ENCODE results near the gene GSTM2. TPM values are rescaled to one million over a fixed set of nuclear protein-coding genes. Genes with fewer than 3 reads are reported as not detected.
A peak's percentile ranks its signal among the peaks of the same experiment; 100 is the strongest.

Gene GSTM2
- total RNA-seq, 1 experiment from 2014 or later, result 2.2 TPM

DNA sequence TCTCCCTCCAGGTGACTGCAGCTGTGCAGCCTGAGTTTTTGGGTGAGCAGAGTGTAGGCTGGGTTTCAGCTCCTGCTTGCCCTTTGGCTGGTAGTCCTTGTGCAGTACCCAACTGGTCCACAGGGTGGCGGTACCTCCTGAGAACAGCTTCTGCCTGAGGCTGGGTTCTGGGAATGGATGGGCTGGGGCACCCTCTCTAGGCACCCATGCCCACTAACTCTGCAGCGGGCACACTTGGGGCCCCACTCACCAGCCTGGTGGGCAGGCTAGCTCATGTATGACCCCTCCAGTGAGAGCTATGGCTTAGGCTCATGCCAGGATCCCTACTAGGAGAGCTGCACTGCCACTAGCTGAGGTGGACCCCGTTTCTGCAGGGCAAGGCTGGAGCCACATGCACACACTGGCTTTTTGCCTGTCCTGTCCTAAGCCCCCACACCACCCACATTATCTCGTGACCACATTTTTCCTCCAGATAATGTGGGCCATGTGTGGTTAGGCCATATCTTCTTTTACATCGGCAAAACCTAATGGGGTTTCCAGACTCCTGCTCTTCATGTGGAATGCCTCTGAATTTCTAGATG is 27.5 kb upstream of the GSTM2 start:
- peak; percentile 74 for DNase-seq (ENCODE audit: low read depth, low spot score)
- in situ Hi-C loops (cut with HindIII; ENCODE audit: low pct_unique_long_range_greater_than_20kb, low sequenced_read_pairs), result no loop called here

DNA sequence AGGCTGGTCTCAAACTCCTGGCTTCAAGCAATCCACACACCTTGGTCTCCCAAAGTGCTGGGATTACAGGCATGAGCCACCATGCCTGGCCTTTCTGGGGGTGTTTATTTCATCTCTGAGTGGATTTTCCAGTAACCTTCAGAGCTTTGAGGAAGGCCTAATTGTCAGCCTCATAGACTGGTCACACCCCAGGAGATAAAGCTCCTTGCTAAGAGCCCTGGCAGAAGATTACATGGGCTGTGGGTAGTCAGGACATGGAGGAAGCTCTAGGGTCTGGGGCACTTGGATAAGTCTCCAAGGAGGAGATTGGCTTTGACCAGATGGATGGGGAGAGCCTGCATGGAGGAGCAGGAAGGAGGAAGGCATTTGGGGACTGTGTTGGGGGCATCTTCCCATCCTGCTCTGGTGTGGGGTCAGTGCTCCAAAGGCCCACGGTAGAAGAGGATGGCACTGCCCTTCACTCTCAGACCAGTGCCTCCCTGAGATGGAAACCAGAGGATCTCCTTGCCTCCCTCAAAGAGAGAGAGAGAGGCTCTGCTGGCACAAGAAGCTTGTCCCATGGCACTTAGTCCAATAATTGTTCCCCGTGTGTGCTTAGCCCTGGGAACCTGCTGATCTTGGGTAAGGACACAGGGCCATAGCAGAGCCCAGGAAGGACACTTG is 26.6 kb upstream of the GSTM2 start:
- in situ Hi-C loops (cut with HindIII; ENCODE audit: low pct_unique_long_range_greater_than_20kb, low sequenced_read_pairs), result no loop called here
- DNase-seq (ENCODE audit: low read depth, low spot score), result no peak

DNA sequence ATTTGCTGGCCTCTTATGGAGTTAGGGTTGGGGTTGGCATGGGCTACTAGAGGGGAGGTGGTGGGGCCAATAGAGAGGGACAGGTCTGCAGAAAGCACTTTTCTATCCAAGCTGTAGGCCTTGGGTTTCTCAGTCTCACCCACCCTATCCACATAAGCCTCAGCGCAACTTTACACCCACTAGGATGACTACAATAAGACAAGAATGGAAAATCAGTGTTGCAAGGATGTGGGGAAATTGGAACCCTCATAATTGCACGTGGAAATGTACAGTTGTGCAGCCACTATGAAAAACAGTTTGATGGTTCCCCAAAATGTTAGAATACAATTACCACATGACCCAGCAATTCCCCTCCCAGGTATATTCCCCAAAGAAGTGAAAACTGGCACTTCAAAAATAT is 26.0 kb upstream of the GSTM2 start:
- in situ Hi-C loops (cut with HindIII; ENCODE audit: low pct_unique_long_range_greater_than_20kb, low sequenced_read_pairs), result no loop called here

DNA sequence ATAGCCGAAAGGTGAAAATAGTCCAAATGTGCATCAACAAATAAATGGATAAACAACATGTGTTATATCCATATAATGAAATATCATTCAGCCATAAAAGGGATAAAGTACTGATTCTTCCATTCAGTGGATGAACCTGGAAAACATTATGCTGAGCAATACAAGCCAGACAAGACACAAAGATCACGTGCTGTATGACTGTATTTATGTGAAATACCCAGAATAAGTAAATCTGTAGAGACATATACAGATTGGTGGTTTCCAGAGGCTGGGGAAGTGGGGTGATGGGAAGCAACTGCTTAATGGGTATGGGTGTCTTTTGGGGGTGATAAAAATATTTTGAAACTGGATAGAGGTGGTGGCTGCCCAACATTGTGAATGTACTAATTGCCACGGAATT is 25.2 kb upstream of the GSTM2 start:
- no peak for DNase-seq (ENCODE audit: low read depth, low spot score)
- in situ Hi-C loops (cut with HindIII; ENCODE audit: low pct_unique_long_range_greater_than_20kb, low sequenced_read_pairs), result no loop called here

More for the DNA sequence above, 26.0 kb upstream of the GSTM2 start:
- no peak for DNase-seq (ENCODE audit: low read depth, low spot score)

DNA sequence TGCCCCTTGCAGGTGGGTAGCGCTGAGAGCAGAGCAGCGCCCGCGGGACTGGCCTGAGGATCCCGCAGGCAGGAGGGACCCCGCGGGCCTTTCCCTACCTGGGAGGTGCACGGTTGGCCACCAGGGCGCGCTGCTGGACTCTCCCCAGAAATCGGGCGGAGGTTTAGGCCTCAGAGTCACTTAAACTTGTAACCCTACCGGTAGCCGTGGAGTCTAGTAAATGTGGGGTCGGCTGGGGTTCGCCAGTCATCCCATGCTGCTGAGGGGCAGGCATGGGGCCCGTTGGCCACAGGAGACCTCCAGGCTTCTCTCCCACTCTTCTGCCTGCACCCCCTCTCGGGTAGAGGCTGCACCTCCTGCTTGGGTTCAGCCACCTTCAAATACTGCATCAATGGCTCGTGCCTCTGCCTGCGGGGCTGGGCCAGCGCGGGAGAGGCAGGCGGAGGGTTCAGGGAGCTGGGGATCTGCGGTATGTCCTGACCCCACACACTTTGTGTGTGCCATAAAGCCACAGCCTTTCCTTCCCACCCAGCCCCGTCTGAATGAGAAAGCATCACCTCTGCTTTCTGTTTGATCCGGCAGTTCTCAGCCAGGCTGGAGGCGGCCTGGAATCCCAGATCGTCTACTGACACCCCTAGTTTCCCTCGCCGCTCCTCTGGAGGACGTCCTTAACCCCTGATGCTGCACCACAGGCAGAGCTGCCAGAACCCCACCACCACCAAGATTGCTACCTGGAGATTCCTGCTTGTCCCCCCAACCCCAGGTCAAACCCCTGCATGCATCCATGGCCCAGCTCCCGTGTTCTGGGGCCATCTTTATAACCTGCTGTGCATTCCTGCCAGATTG is 24.2 kb upstream of the GSTM2 start:
- in situ Hi-C loops (cut with HindIII; ENCODE audit: low pct_unique_long_range_greater_than_20kb, low sequenced_read_pairs), result no loop called here

DNA sequence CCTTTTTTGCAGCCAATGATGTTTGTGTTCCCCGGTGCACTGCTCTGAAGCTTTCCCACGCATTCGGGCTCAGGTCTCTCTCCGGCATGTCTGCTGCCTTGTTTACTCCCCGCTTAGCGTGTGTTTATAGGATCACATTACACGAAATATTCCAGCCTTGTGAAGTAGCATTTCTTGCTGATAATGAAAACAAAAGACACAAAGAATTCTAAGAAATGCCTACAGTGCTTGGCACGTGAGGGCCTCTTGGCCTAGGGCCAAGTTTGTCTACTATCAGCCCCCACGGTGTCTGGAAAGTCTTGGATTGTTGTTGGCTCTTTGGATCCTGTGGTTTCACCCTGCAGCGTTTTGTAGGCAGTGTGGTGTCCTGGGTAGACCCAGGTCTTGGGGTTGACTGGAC is 23.2 kb upstream of the GSTM2 start:
- DNase-seq (ENCODE audit: low read depth, low spot score), result no peak

More for the DNA sequence above, 24.2 kb upstream of the GSTM2 start:
- DNase-seq (ENCODE audit: low read depth, low spot score), result peak; percentile 71

DNA sequence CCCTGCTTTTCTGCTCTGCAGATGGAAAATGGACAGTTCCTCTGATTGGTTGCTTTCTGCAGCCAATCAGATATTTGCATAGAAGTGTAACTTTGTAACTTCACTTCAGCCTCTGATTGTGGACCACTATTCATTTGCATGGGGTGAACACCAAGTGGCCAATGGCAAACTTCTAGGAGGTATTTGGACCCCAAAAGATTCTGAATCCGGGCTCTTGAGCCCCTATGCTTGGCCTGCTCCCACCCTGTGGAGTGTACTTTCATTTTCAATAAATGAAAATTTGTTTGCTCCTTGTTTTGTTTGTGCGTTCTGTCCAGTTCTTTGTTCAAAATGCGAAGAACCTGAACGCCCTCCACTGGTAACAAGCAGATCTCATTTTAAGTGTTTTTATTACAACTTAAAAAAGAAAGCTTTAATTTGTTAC is 18.4 kb upstream of the GSTM2 start:
- in situ Hi-C loops (cut with HindIII; ENCODE audit: low pct_unique_long_range_greater_than_20kb, low sequenced_read_pairs), result no loop called here
- peak; percentile 63 for DNase-seq (ENCODE audit: low read depth, low spot score)

More for the DNA sequence above, 23.2 kb upstream of the GSTM2 start:
- in situ Hi-C loops (cut with HindIII; ENCODE audit: low pct_unique_long_range_greater_than_20kb, low sequenced_read_pairs), result no loop called here

DNA sequence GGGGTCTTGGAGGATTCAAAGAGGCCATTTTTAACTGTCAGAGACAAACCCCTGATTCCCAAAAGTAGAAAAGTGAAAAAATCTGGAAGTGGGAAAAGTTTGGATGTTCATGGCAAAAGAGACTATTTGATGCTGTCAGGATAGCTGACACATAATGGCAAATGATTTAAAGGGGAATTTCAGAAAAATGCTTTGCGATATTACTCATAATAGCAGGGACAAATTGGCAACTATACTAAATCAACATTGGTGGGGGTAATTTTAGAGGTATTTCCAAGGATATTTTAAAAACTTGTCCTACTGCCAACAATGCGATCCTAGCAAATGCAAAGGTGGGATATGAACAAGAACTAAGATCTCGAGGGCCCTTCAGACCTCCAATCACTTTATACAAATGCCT is 17.2 kb upstream of the GSTM2 start:
- in situ Hi-C loops (cut with HindIII; ENCODE audit: low pct_unique_long_range_greater_than_20kb, low sequenced_read_pairs), result no loop called here
- no peak for DNase-seq (ENCODE audit: low read depth, low spot score)

DNA sequence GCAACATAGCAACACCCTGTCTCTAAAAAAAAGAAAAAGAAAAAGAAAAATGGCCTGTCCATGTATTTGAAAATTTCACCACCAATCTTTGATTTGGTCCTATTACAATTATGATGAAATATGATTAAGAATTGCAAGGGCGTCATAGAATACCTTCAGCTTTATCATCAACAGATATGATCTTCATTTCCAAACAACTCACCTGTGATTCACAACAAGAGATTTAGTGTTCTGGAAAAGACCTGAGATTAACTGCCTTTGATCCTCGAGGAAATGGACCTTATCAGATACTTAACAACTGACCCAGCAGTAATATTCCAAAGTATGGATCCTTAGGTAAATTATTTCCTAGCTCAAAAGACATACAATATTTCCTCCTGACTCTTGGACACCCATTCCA is 15.5 kb upstream of the GSTM2 start:
- no peak for DNase-seq (ENCODE audit: low read depth, low spot score)
- in situ Hi-C loops (cut with HindIII; ENCODE audit: low pct_unique_long_range_greater_than_20kb, low sequenced_read_pairs), result no loop called here

DNA sequence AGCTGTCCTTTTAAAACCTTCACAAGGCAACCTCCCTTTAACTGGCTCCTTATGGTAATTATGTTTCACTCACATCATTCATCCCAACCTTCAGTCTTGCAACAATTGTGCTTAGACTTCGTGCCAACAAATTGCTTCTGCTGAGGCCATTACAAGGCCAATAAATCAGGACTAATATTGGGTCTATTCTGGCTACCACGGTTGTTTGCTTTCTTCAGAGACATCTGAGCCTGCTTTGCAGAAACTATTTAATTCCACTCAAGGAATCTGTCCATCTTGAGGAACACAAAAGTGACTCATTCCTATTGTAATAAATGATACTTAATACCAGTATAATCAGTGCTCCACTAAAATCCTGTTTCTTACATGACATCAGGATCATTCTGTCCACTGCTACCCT is 14.6 kb upstream of the GSTM2 start:
- no peak for DNase-seq (ENCODE audit: low read depth, low spot score)
- in situ Hi-C loops (cut with HindIII; ENCODE audit: low pct_unique_long_range_greater_than_20kb, low sequenced_read_pairs), result no loop called here

DNA sequence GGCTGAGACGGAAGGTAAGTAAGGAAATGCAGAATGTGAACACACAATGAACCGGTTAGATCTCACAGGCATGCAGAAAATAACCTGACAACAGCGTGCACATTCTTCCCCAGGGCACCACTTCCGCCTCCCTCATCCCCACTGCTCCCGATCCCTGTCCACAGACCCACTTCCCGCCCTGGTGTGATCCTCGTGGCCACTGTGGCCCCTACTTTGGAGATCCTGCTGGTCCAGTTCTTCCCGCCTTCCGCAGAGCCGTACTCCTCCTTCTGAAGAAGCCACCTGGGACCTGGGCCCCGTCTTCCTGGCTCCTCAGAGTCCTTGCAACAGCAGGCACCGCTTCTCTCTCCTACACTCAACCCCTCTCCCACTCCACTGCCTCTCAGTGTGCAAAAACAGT is 13.3 kb upstream of the GSTM2 start:
- DNase-seq (ENCODE audit: low read depth, low spot score), result no peak
- in situ Hi-C loops (cut with HindIII; ENCODE audit: low pct_unique_long_range_greater_than_20kb, low sequenced_read_pairs), result no loop called here

DNA sequence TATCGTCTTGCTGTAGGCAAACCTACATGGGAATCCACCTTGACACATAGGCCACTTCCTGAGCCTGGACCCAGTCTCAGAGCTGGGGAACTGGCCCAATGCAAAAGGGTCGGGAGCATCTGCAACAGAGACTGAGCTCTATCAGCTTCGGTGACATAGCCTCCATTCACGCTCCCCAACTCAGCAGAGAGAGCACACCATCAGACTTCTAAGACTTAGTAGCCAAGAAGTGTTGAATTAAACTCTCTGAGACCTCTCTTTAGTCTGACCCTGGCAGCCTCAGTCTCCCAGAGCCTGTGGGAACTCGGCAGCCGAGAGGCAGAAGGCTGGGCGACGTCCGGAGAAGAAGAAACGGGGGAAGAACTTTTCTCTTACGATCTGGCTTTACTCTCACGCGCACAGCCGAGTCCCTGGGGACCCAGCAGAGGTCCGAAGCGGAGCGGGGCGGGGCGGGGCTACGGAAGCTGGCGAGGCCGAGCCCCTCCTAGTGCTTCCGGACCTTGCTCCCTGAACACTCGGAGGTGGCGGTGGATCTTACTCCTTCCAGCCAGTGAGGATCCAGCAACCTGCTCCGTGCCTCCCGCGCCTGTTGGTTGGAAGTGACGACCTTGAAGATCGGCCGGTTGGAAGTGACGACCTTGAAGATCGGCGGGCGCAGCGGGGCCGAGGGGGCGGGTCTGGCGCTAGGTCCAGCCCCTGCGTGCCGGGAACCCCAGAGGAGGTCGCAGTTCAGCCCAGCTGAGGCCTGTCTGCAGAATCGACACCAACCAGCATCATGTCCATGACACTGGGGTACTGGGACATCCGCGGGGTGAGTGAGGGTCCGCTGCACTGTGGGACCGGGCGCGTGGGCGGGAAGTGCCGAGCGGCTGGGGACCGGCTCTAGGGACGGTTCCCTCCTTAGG is 12.0 kb upstream of the GSTM2 start, which contains the start of gene GSTM4:
Gene GSTM4, plus strand, starts transcription at position 485 of the 905 bp plus-strand sequence. Its CDS starts 291 bp downstream, at position 776.
- DNase-seq (ENCODE audit: low read depth, low spot score), result peak; percentile 85
- in situ Hi-C loops (cut with HindIII; ENCODE audit: low pct_unique_long_range_greater_than_20kb, low sequenced_read_pairs), result no loop called here

DNA sequence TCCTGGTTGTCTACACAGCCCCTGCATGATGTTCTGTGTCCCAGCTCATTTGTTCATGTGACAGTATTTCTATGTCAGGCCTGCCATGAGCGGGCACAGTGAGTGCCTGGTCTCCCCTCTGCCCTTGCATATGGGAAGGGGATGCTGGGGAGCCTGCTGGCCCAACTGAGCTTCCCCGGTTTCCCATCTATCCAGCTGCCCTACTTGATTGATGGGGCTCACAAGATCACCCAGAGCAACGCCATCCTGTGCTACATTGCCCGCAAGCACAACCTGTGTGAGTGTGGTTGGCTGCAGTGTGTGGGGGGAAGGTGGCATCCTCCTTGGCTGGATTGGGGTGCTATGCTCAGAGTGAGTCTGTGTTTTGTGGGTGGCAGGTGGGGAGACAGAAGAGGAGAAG is 10.5 kb upstream of the GSTM2 start:
- no peak for DNase-seq (ENCODE audit: low read depth, low spot score)
- in situ Hi-C loops (cut with HindIII; ENCODE audit: low pct_unique_long_range_greater_than_20kb, low sequenced_read_pairs), result no loop called here

DNA sequence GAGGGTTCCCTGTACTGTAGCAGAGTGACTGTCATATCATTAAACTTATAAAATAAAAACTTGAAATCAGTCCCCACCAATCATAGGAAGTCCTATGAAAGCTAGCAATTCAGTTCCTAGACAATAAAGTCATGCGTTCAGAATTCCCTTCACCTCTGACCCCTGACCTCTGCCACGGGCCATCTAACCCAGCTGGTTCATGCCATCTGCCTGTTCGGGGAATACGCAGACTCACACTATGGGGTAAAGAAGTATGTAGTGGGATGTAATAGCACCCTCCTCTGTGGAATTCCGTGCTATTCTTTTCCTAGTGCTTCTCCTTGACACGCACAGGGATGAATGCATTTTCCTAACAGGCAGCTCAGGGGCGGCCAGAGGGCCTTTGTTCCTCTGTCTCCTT is 9.9 kb upstream of the GSTM2 start:
- no peak for DNase-seq (ENCODE audit: low read depth, low spot score)
- in situ Hi-C loops (cut with HindIII; ENCODE audit: low pct_unique_long_range_greater_than_20kb, low sequenced_read_pairs), result no loop called here

DNA sequence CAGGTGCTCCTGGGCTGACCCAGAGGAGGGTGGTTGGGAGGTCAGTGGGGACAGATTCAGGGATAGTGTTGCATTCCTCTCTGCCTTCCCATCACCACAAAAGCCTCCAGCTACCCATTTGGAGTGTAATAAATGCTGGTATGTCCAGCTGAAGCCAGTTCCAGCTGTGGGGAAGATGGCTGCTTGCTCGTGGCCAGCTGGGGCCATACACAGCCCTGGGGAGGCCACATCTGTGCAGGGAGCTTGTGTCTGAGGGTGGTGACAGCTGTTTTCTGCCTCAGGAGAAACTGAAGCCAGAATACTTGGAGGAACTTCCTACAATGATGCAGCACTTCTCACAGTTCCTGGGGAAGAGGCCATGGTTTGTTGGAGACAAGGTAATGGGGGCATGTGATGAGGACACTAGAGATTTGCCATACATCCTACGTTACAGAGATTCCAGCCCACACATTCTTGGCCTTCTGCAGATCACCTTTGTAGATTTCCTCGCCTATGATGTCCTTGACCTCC is 9.3 kb upstream of the GSTM2 start:
- in situ Hi-C loops (cut with HindIII; ENCODE audit: low pct_unique_long_range_greater_than_20kb, low sequenced_read_pairs), result no loop called here
- DNase-seq (ENCODE audit: low read depth, low spot score), result no peak

DNA sequence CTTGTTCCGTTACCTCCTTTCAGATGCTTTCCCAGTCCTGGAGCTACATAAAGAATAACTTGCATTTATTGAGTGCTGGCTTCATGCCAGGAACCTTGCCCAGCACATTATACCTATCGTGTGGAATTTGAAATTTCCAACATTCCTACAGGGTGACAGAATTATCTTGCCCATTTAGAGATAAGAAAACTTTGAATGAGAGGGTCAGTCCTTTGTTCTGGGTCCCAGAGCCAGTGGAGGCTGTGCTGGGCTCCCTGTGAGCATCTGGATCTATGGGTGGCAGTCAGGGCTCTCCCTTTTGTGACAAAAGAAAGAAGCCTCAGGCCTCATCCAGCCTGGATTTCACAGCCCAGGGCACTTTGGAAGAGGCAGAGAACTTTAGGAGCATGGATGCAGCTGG is 8.7 kb upstream of the GSTM2 start:
- in situ Hi-C loops (cut with HindIII; ENCODE audit: low pct_unique_long_range_greater_than_20kb, low sequenced_read_pairs), result no loop called here
- DNase-seq (ENCODE audit: low read depth, low spot score), result no peak

DNA sequence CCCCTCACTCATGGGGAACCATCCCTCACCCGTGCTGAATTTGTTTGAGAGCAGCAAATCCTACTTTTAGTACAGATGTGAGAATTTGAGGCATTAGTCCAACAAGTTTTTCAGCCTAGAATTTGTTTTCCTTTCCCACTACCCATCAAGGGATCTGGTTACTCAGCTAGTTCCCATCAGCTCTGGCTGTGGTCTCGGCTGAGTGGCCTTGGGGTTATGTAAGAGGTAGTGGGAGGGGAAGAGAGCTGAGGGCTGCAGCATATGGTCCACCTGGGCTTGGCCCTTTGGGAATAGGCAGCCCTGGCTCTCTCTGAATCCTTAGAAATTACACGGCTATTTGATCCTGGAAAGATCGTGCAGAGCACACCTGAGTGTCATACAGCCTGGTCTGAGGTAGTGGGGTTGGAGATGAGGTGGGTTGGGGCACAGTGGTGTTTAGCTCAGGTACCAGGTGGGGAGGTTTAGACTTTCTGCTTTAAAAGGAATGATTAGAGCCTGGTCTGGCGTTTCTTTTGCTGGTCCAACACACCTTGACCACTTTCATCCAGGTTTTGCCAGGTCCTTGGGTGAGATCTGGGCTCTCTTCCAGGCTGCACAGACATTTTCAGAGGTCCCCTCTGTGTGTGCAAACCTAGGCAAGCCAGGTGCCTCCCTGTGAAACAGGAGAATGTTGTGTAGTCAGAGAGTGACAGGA is 7.7 kb upstream of the GSTM2 start:
- in situ Hi-C loops (cut with HindIII; ENCODE audit: low pct_unique_long_range_greater_than_20kb, low sequenced_read_pairs), result no loop called here
- no peak for DNase-seq (ENCODE audit: low read depth, low spot score)
